GM21576 (cell line): Measurements from ENCODE around the gene JMY.

ENCODE experiments used
- ATAC-seq: cut with Tn5 transposase; IDR thresholded peaks from one replicate; pipeline ENCODE4 v1.9.1; 2021; ENCODE audit warnings: mild to moderate bottlenecking, moderate library complexity; ENCODE audit not compliant: unreplicated experiment

Gene JMY

GRCh38 chr5:79287380-79287779 is 51.4 kb downstream of the JMY start:
- no peak for ATAC-seq

DNA sequence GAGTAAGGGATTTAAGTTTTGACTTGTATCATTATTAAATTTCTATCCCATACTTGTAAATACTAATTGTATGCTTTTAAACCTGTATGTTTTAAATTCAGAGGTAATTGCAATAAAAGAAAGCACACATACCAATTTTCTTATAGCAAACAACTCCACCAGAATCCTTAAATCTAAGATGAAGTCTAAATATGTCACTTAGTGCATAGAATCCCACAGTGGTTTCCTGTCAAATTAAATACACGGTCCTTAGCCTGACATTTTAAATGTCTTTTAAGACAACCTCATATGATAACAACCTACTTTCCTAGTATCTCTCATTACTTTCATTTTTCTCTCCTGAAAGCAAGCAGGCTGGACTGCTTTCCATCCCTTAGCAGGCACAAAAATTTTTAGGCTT is 52.0 kb downstream of the JMY start:
- no peak for ATAC-seq

GRCh38 chr5:79295029-79295428 is 59.1 kb downstream of the JMY start:
- no peak for ATAC-seq

DNA sequence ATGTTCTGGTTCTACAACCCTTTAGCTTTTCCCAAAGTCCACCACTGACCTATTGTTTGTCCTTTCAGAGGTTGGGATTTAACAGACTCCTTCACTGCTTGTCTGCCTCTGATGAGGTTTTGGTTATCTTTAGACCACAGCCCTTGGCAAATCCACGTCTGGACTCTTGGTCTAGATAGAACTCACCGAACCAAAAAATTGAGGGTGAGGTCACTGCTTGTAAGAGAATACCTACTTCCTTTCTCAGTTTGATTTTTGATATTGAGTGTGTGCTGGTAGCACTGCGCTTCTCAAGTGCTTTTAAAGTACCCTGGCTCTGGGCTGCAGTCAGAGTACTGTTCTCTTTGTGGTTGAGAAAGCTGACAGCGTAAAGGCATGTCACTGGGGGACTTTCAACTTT is 61.7 kb downstream of the JMY start:
- ATAC-seq, result no peak

- no peak for ATAC-seq
These were observed 65.2 kb downstream of the JMY start for GRCh38 chr5:79301046-79301712.

DNA sequence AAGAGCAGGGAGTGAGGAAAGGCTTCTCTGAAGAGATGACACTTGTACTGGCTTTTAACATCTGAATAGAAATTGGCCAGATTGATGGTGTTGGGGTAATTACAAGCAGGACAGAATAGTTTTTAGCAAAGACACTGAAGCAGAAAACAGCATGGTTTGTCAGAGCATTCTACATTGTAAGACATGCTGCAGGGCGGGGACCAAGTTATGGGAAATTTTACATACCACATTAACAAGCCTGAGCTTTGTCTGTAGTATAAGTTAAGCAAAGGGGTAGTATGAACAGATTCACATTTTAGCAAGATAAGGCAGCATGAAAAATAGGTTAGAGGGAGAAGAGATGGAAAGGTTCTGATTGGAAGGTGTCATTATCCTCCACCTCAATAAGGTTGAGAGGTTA is 66.5 kb downstream of the JMY start:
- ATAC-seq, result no peak

- ATAC-seq, result no peak
These were observed 69.8 kb downstream of the JMY start for GRCh38 chr5:79305706-79306105.

DNA sequence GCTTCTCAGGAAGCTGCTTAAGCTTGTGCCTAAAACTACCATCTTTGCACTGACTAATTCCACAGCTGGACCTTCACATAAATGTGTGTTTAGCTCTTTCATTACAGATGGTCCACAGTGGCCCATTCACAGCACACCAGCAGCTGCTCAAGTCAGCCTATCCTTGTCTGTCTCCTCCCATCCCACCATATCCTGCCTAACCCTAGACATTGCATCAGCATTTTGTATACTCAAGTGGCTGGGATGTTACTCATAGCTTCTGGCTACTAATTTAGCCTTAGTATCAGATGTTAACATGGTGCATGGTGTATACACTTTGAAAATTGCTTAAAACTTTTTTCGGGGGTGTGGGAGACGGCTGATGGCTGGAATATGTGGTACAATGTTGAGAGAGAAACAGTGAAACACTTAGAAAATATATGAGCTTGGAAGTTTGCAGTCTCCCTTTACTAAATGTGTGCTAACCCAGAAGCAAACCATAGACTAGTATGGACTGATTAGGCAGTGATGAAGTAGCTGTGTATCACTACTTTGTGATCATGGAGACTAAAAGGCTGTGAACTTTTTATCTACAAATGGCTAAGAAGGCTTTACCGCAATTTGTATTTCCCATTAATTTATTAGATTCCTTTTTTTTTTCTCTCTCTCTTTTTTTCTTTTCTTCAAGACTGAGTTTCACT is 83.1 kb downstream of the JMY start:
- ATAC-seq, result no peak

- no peak for ATAC-seq
These were observed 93.5 kb downstream of the JMY start for GRCh38 chr5:79329453-79329852.

DNA sequence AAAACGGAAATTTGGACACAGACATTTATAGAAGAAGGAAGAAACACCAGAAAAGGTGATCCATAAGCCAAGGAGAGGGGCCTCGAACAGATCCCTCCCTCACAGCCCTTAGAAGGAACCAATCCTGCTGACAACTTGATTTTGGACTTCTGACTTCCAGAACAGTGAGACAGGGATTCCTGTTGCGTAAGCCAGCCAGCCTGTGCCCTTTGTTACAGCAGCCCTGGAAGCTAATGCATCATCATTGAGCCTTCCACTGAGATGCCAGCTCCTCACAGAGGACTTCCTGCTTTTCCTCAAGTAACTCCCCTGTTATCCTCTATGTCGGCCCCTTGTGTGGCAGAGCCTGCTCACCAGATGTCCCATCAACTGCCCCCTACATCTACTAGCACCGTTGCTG is 94.1 kb downstream of the JMY start:
- ATAC-seq, result no peak

- ATAC-seq, result no peak
These were observed 98.1 kb downstream of the JMY start for GRCh38 chr5:79333852-79334557.

- no peak for ATAC-seq
These were observed 110.5 kb downstream of the JMY start for GRCh38 chr5:79346420-79346824.

- no peak for ATAC-seq
These were observed 113.1 kb downstream of the JMY start for GRCh38 chr5:79349047-79349446.

DNA sequence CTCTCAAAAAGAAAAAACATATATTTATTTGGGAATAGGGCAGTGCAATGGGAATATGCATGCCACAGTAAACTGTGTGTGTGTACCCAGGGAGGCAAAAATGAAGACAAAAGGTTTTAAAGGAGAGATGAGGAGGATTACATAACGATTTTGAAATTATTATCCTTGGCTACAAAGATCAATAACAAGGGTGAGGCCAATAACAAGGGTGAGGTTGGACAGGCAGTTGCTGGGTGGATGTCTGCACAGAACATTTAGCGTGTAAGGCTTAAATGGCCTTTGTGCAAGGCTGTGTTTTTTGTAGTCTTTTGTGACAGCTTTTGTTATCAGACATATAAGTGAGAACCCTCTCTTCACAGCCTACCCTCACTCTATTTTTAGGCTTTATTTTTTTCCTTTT is 114.0 kb downstream of the JMY start:
- ATAC-seq, result no peak

- no peak for ATAC-seq
These were observed 121.5 kb downstream of the JMY start for GRCh38 chr5:79357398-79357797.
